ENCODE measurements around the gene RIPPLY3.

The RIPPLY3 gene

GRCh38 chr21:37064841-37065240, 58.3 kb downstream of the RIPPLY3 start:
- DNase-seq = no peak

GRCh38 chr21:37065561-37066177, 59.2 kb downstream of the RIPPLY3 start:
- DNase-seq = no peak
